ENCODE measurements around the gene RGS11. TPM values are rescaled to one million over a fixed set of nuclear protein-coding genes. Genes with fewer than 3 reads are reported as not detected.

The RGS11 gene
- total RNA-seq, 4 donors from 2014 or later, result 0.88 to 4.8 (median 2.6) TPM

GRCh38 chr16:255183-255582 is 20.6 kb downstream of the RGS11 start:
- no peaks in the 10 kb centered on the region for H3K27me3 ChIP-seq
- no peaks in the 10 kb centered on the region for H3K4me1 ChIP-seq
- intact Hi-C loops (cut with DNase I), result no loop called here
- H3K9me3 ChIP-seq, result no peaks in the 10 kb centered on the region
- TF ChIP-seq CTCF (IDR thresholded peaks at IDR 0.05) (no peak), POLR2A (IDR thresholded peaks at IDR 0.05) (no peak)
- 93 to 100% methylated on average over 6 of the region's 6 CpGs for WGBS, 2 donors
- DNase-seq, result no peak
- H3K36me3 ChIP-seq, result peaks cover 6 to 95% (median 10%) of the 10 kb centered on the region in 3 donors
- no peak overlapping the region for H3K27ac ChIP-seq
- no peak overlapping the region for H3K4me3 ChIP-seq

- no peak overlapping the region for H3K27ac ChIP-seq
- 92 to 97% methylated on average over 20 to 24 of the region's 25 CpGs for WGBS, 2 donors
- H3K36me3 ChIP-seq, result peaks cover 0 to 95% (median 5%) of the 10 kb centered on the region in 3 donors
- TF ChIP-seq POLR2A (IDR thresholded peaks at IDR 0.05) (no peak), CTCF (IDR thresholded peaks at IDR 0.05) (no peak)
- intact Hi-C loops (cut with DNase I), result no loop called here
- no peaks in the 10 kb centered on the region for H3K27me3 ChIP-seq
- H3K4me3 ChIP-seq, result no peak overlapping the region
- H3K9me3 ChIP-seq, result no peaks in the 10 kb centered on the region
- H3K4me1 ChIP-seq, result no peaks in the 10 kb centered on the region
- DNase-seq, result no peak
Observed at GRCh38 chr16:254461-254860, 21.3 kb downstream of the RGS11 start.

DNA sequence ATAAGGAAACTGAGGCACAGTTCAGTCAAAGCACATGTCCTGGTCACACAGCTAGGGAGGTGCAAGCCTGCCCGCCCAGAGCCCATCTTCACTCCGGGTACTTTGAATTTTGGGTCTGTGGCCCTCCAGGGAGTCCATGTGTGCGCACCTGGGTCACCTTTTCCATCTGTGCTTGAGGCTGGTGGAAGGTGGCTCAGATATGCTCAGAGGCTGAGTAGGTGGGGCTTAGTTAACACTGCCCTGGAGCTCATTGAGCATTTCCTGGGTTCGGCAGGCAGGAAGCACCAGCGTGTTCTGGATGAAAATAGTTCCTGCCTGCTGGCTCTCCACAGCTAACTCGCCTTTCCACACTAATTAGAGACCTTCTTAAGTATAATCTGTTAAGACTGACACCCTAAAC is 21.9 kb downstream of the RGS11 start:
- Histone ChIP-seq H3K27me3 (no peaks in the 10 kb centered on the region), H3K27ac (no peak overlapping the region), H3K9me3 (no peaks in the 10 kb centered on the region), H3K36me3 (peaks cover 0 to 95% (median 5%) of the 10 kb centered on the region in 3 donors), H3K4me1 (no peaks in the 10 kb centered on the region), H3K4me3 (no peak overlapping the region)
- no peak for TF ChIP-seq POLR2A (IDR thresholded peaks at IDR 0.05)
- TF ChIP-seq CTCF (IDR thresholded peaks at IDR 0.05), result no peak
- no peak for DNase-seq
- 89 to 90% methylated on average over 6 of the region's 6 CpGs for WGBS, 2 donors
- intact Hi-C loops (cut with DNase I), result no loop called here

GRCh38 chr16:252366-253337 is 23.1 kb downstream of the RGS11 start:
- Histone ChIP-seq H3K4me3 (peak overlapping the region in 1 of 4 donors; percentile 35), H3K27ac (peak overlapping the region in 2 of 4 donors; percentile 2 to 33), H3K27me3 (no peaks in the 10 kb centered on the region), H3K36me3 (peaks cover 0 to 99% (median 5%) of the 10 kb centered on the region in 3 donors), H3K4me1 (no peaks in the 10 kb centered on the region), H3K9me3 (no peaks in the 10 kb centered on the region)
- DNase-seq, result no peak
- TF ChIP-seq CTCF (IDR thresholded peaks at IDR 0.05), result no peak
- TF ChIP-seq POLR2A (IDR thresholded peaks at IDR 0.05), result no peak
- intact Hi-C loops (cut with DNase I), result no loop called here
- WGBS, 2 donors, result 62 to 71% methylated on average over 30 of the region's 30 CpGs

DNA sequence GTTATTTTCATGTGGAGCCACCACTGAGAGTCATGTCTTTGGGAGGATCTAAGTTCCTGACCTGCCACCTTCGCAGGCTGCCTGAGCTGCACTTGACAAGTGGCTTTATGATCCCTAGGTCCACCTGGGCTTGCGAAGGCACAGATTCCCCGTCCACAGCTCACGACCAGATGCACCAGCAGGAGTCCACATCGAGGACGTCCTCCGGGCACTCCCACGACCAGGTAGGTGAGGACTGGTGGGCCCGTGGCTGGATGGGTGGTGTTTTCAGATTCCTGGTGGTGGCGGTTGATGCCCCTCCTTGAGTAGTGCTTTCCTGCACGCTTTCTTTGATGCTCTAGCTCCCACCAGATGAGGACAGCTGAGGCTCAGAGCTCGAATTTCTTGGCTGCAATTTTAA is 26.3 kb downstream of the RGS11 start:
- H3K27me3 ChIP-seq, result no peaks in the 10 kb centered on the region
- no peak overlapping the region for H3K4me3 ChIP-seq
- H3K9me3 ChIP-seq, result no peaks in the 10 kb centered on the region
- intact Hi-C loops (cut with DNase I), result no loop called here
- no peak for DNase-seq
- no peak overlapping the region for H3K27ac ChIP-seq
- no peaks in the 10 kb centered on the region for H3K4me1 ChIP-seq
- WGBS, 2 donors, result 86 to 88% methylated on average over 3 to 8 of the region's 12 CpGs
- H3K36me3 ChIP-seq, result peaks cover 0 to 67% (median 0%) of the 10 kb centered on the region in 3 donors
- no peak for TF ChIP-seq CTCF (IDR thresholded peaks at IDR 0.05)
- no peak for TF ChIP-seq POLR2A (IDR thresholded peaks at IDR 0.05)

Data from esophagus squamous epithelium (tissue), 5 donors.